H1 (cell line): ENCODE results near the gene IGFBP3. TPM values are rescaled to one million over a fixed set of nuclear protein-coding genes. Genes with fewer than 3 reads are reported as not detected.
A peak's percentile ranks its signal among the peaks of the same experiment; 100 is the strongest.

ENCODE experiments used
- BCL11A ChIP-seq, 2 experiments: IDR thresholded peaks; one replicate each; pipeline ENCODE4 v1.6.1; 2011; ENCODE audit warnings: low read depth in 2 of 2, low read length in 2 of 2, mild to moderate bottlenecking in 2 of 2
- CHD7 ChIP-seq: fragments of 300-600 bp; sonication (generic); IDR thresholded peaks from 2 replicates; pipeline ENCODE4 v1.7.1; 2012; ENCODE audit warnings: low read length, moderate library complexity, mild to moderate bottlenecking, inconsistent platforms; ENCODE audit not compliant: insufficient replicate concordance
- CREB1 ChIP-seq: IDR thresholded peaks from 2 replicates; pipeline ENCODE4 v1.6.1; 2012; ENCODE audit warnings: inconsistent platforms
- CTCF ChIP-seq, 3 experiments: IDR thresholded peaks; 1 replicate in 2 of 3; 2 replicates in 1 of 3; pipeline versions ENCODE4 v1.5.1 to v1.6.1; 2011; ENCODE audit warnings: low read length in 3 of 3, mild to moderate bottlenecking in 3 of 3, inconsistent platforms in 2 of 3, low read depth in 1 of 3, moderate library complexity in 1 of 3; ENCODE audit not compliant: insufficient read depth in 1 of 3; ENCODE audit errors: control extremely low read depth in 1 of 3
- KDM1A ChIP-seq: fragments of 200-600, 300-600 bp; sonication (generic); IDR thresholded peaks from 2 replicates; pipeline ENCODE4 v1.7.1; 2016; ENCODE audit warnings: mild to moderate bottlenecking, low read length, borderline replicate concordance
- KDM5A ChIP-seq: fragments of 200-600 bp; IDR thresholded peaks from 2 replicates; pipeline ENCODE4 v1.7.1; 2012; ENCODE audit warnings: mild to moderate bottlenecking, low read length, inconsistent platforms, mixed read lengths
- RAD21 ChIP-seq, 2 experiments: IDR thresholded peaks in 1 of 2; conservative IDR thresholded peaks in 1 of 2; 2 replicates each; pipeline ENCODE4 v1.6.1; 2011; ENCODE audit warnings: low read depth in 2 of 2, low read length in 2 of 2, improper control_type of control experiment in 1 of 2, inconsistent platforms in 1 of 2, mild to moderate bottlenecking in 1 of 2, moderate library complexity in 1 of 2
- SIX5 ChIP-seq: IDR thresholded peaks from 2 replicates; pipeline ENCODE4 v1.6.1; 2011; ENCODE audit warnings: mild to moderate bottlenecking, low read depth, low read length
- SP4 ChIP-seq: IDR thresholded peaks from 2 replicates; pipeline ENCODE4 v1.6.1; 2012; ENCODE audit warnings: low read length, inconsistent platforms
- polyA plus RNA-seq, 7 experiments: library from polyadenylated mRNA; depleted of rRNA in 3 of 7; stranded (reverse) in 5 of 7; unstranded in 2 of 7; fragments of >200 nt in 5 of 7; fragments of 200-250 nt in 2 of 7; gene quantifications; 1 replicate in 5 of 7; 2 replicates in 1 of 7; 4 replicates in 1 of 7; pipeline versions ENCODE4 v1.2.1 to v1.2.3, GENCODE V29; 2011 to 2013; ENCODE audit warnings: missing spikeins in 2 of 7, mixed read lengths in 2 of 7
- total RNA-seq: library from RNA; stranded (reverse); fragmentation: NEBNext Ultra II Directional; extraction: Animal tissue kit (Norgen Biotek cat#: 25700); gene quantifications from 2 replicates; pipeline ENCODE4 v1.2.1, GENCODE V29; 2021

Gene IGFBP3
- total and polyA plus RNA-seq, 2 of the 8 experiments (the other 6 are each of a cell fraction or from before 2014, with no cell fraction given), result 5.5 to 12.1 TPM

DNA sequence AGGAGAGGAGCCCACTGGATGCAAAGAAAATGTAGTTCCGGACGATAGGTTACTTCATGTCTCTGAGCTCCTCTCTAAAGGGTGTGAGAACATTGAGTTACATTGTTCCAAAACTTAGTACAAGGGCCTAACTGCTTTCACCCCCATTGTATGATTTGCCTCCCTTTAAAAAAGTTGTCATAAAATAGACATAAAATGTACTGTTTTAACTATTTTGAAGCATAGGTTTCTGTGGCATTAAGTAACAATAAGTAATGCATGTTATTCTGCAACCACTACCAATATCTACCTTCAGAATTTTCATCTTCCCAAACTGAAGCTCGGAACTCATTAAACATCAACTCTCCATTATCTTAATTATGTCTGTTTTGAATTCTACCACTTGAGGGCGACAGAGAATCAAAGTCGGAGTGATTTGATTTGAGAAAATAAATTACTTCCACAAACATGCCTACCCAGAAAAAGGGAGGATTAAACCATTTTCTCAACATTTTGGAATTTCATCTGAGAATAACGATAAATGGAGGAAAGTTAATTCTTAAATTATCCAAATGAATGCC, 30.1 kb downstream of the IGFBP3 start (continued):
- no peak for TF ChIP-seq CHD7
- TF ChIP-seq KDM1A, result no peak
- TF ChIP-seq CREB1, result no peak
- TF ChIP-seq CTCF (IDR thresholded peaks at IDR 0.05; ENCODE audit: control extremely low read depth in 1 of 3, insufficient read depth in 1 of 3, low read depth in 1 of 3, low read length in 3 of 3), result peak in 2 of 3 experiments; percentile 29 to 41; a peak in 2 of 4 replicates
- no peak for TF ChIP-seq SIX5
- TF ChIP-seq BCL11A (IDR thresholded peaks at IDR 0.05; ENCODE audit: low read depth in 2 of 2, low read length in 2 of 2), result no peak
- TF ChIP-seq KDM5A, result no peak
- TF ChIP-seq SP4, result no peak
- peak; percentile 65 to 70 for TF ChIP-seq RAD21 (IDR thresholded peaks at IDR 0.05 in 1 of 2, conservative IDR thresholded peaks at IDR 0.05 in 1 of 2; ENCODE audit: low read depth in 2 of 2, low read length in 2 of 2)
